Mesodermal cell (in vitro differentiated cells): ENCODE measurements around the gene SLC36A3.
"Not testable (repeated sequence)": the region's sequence is repeated elsewhere in the genome, so short reads cannot be mapped to it uniquely, and the experiment has no call there.

Experiments
- H3K27ac ChIP-seq: 2 replicates; pipeline ENCODE4 v1.7.0; 2013; ENCODE audit warnings: mild to moderate bottlenecking, low read depth, low read length, moderate library complexity; ENCODE audit not compliant: severe bottlenecking
- H3K36me3 ChIP-seq: 2 replicates; pipeline ENCODE4 v1.7.1; 2013; ENCODE audit warnings: mild to moderate bottlenecking, low read length, moderate library complexity; ENCODE audit not compliant: control insufficient read depth, insufficient read depth
- H3K4me1 ChIP-seq: one replicate; pipeline ENCODE4 v1.7.1; 2013; ENCODE audit warnings: mild to moderate bottlenecking, low read length; ENCODE audit not compliant: insufficient read depth, control insufficient read depth, poor library complexity, severe bottlenecking
- H3K4me3 ChIP-seq: 2 replicates; pipeline ENCODE4 v1.7.0; 2013; ENCODE audit warnings: low read length, control low read depth, mild to moderate bottlenecking; ENCODE audit not compliant: insufficient read depth, poor library complexity, severe bottlenecking; ENCODE audit errors: extremely low read depth
- H3K9me3 ChIP-seq: 2 replicates; pipeline ENCODE4 v1.7.1; 2013; ENCODE audit warnings: mild to moderate bottlenecking, low read length, moderate library complexity; ENCODE audit not compliant: control insufficient read depth
- WGBS, 2 experiments: methylation state at CpG; one replicate each; pipeline ENCODE4 v1.1.5; 2013; ENCODE audit warnings: missing lambda C conversion rate in 2 of 2; ENCODE audit not compliant: insufficient coverage in 2 of 2; 5-methylcytosine and 5-hydroxymethylcytosine counted together

The SLC36A3 gene

GRCh38 chr5:151251001-151251551 lies 52.5 kb downstream of the SLC36A3 start:
- 92 to 95% methylated on average over 3 to 4 of the region's 5 CpGs for whole genome bisulfite sequencing, 2 experiments
- Histone ChIP-seq H3K4me1 (no peaks in the 10 kb centered on the region), H3K4me3 (no peak overlapping the region), H3K36me3 (no peaks in the 10 kb centered on the region), H3K9me3 (no peaks in the 10 kb centered on the region), H3K27ac (no peak overlapping the region)

DNA sequence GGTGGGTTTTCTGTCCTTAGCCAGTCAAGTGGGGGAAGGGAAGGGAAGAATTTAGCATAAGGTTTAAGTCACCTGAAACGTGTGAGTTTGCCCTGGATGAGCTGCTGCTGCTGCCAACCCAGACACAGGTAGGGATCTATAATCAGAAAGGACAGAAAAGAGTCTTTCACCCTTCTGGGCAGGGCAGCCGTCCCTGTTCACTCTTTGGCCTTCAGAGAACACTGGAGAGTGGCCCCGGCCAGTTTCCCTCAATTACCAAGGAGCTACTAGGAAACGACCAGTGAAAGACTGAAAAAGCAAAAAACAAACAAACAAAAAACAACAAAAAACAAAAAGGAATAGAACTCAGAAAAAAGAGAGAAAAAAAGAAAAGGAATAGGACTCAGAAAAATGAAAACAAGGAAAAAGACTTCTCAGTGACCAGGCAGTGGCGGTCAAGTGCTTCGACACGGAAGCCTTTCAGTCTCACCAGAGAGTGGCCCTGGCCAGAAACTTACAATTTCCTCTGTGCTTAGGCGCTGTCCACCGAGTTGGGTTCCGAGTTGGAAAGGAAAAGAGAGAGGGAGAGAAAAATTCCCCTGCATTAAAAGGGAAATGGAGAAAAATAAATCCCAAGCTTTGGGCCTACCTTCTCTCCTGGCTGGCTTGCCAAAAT lies 53.1 kb downstream of the SLC36A3 start:
- H3K9me3 ChIP-seq, result no peaks in the 10 kb centered on the region
- H3K27ac ChIP-seq, result no peak overlapping the region
- no peak overlapping the region for H3K4me3 ChIP-seq
- WGBS, 2 experiments, result 72 to 81% methylated on average over 5 to 7 of the region's 10 CpGs
- H3K36me3 ChIP-seq, result no peaks in the 10 kb centered on the region
- H3K4me1 ChIP-seq, result no peaks in the 10 kb centered on the region

GRCh38 chr5:151249281-151249680 lies 54.3 kb downstream of the SLC36A3 start:
- no peaks in the 10 kb centered on the region for H3K36me3 ChIP-seq
- WGBS, 2 experiments, result 68 to 75% methylated on average over 4 of the region's 5 CpGs
- H3K4me3 ChIP-seq, result no peak overlapping the region
- H3K27ac ChIP-seq, result no peak overlapping the region
- no peaks in the 10 kb centered on the region for H3K4me1 ChIP-seq
- no peaks in the 10 kb centered on the region for H3K9me3 ChIP-seq

- H3K4me1 ChIP-seq, result no peaks in the 10 kb centered on the region
- H3K27ac ChIP-seq, result no peak overlapping the region
- 80 to 95% methylated on average over 1 to 2 of the region's 2 CpGs for WGBS, 2 experiments
Observed at GRCh38 chr5:151248651-151249050, 54.9 kb downstream of the SLC36A3 start.

GRCh38 chr5:151245680-151246219 lies 57.8 kb downstream of the SLC36A3 start:
- no peak overlapping the region for H3K27ac ChIP-seq
- H3K4me1 ChIP-seq, result no peaks in the 10 kb centered on the region
- no peaks in the 10 kb centered on the region for H3K9me3 ChIP-seq
- WGBS, 2 experiments, result 100% methylated on average over 1 of the region's 4 CpGs; no CpG with 5 or more reads in 1 of the 2 experiments
- H3K4me3 ChIP-seq, result no peak overlapping the region
- H3K36me3 ChIP-seq, result no peaks in the 10 kb centered on the region

More at GRCh38 chr5:151248651-151249050, 54.9 kb downstream of the SLC36A3 start:
- Histone ChIP-seq H3K9me3 (no peaks in the 10 kb centered on the region), H3K36me3 (no peaks in the 10 kb centered on the region), H3K4me3 (no peak overlapping the region)

DNA sequence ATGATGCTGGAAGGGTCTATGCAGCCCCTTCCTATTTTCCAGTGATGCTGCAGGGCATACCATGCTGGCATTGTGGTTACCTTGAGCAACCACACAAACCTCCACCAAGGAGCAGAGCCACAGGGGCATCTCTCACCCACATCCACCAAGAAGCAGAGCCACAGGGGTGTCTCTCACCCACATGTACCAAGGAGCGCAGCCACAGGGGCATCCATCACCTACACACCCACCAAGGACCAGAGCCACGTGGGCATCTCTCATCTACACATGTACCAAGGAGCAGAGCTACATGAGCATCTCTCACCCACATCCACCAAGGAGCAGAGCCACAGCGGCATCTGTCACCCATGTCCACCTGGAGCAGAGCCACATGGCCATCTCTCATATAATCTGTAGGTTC lies 59.4 kb downstream of the SLC36A3 start:
- H3K27ac ChIP-seq, result no peak overlapping the region
- H3K4me1 ChIP-seq, result no peaks in the 10 kb centered on the region
- no peaks in the 10 kb centered on the region for H3K36me3 ChIP-seq
- H3K4me3 ChIP-seq, result no peak overlapping the region
- H3K9me3 ChIP-seq, result no peaks in the 10 kb centered on the region
- WGBS, 2 experiments, result 94 to 100% methylated on average over 1 to 3 of the region's 3 CpGs

DNA sequence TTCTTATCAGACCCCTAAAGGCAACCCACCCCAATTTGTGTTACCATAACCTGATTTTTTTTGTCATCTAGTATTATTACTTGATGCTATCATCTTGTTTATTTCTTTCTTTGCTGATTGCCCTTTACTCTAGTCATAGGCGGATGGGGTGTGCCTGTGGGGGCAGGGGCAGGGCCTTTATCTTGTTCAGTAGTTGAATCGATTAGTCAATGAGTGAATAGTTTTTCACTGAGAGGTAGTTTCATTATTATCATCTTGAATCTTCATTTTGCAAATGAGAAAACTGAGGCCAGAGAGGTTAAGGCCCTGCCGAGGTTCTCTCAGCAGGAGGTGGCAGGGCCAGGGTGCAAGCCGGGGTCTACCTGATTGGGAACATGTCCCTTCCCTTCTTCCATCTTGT lies 60.0 kb downstream of the SLC36A3 start:
- WGBS, 2 experiments, result 81 to 100% methylated on average over 1 to 2 of the region's 4 CpGs
- H3K9me3 ChIP-seq, result no peaks in the 10 kb centered on the region
- H3K4me3 ChIP-seq, result no peak overlapping the region
- H3K4me1 ChIP-seq, result no peaks in the 10 kb centered on the region
- no peak overlapping the region for H3K27ac ChIP-seq
- H3K36me3 ChIP-seq, result no peaks in the 10 kb centered on the region

- WGBS, 2 experiments, result 93 to 100% methylated on average over 2 to 3 of the region's 4 CpGs
Observed at GRCh38 chr5:151243127-151243526, 60.4 kb downstream of the SLC36A3 start.

DNA sequence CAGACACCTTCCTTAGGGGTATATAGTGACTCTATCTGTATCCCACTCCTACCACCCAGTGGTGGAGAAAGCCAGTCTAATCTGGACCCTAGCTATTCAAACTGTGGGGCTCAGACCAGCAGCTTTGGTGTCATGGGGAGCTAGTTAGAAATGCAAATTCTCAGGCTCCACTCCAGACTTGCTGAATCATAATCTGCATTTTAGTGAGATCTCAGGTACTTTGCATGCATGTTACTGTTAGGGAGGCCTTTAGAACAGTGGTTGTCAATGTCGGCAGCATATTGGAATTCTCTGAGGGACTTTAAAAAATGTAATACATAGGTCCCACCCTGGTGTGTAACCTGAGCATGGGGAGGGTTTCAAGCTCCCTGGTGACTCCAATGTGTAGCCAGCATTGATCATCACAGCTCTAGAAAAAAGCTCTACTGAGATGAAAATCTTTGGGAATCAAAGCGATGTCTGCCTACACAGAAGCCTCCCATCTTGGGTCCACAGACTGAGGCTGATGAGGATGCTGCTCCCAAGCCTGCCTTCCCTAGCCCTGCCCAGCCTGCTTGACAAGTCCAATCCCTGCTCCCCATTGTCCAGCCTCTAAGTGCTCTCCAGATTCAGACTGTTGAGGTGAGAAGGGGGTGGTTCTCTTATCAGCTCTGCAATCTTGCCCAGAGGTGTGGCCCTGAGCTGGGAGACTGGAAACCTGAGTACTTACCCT lies 62.5 kb downstream of the SLC36A3 start:
- Histone ChIP-seq H3K4me1 (no peaks in the 10 kb centered on the region), H3K4me3 (no peak overlapping the region), H3K36me3 (no peaks in the 10 kb centered on the region), H3K27ac (no peak overlapping the region), H3K9me3 (no peaks in the 10 kb centered on the region)
- WGBS, 2 experiments, result 100% methylated on average over 1 to 2 of the region's 2 CpGs

More at GRCh38 chr5:151243127-151243526, 60.4 kb downstream of the SLC36A3 start:
- Histone ChIP-seq H3K4me3 (no peak overlapping the region), H3K36me3 (no peaks in the 10 kb centered on the region), H3K4me1 (no peaks in the 10 kb centered on the region), H3K27ac (no peak overlapping the region), H3K9me3 (no peaks in the 10 kb centered on the region)

GRCh38 chr5:151240268-151240835 lies 63.2 kb downstream of the SLC36A3 start:
- H3K27ac ChIP-seq, H3K4me1 ChIP-seq, H3K9me3 ChIP-seq, H3K4me3 ChIP-seq, H3K36me3 ChIP-seq: not testable (repeated sequence)
- WGBS, 2 experiments, result 86 to 99% methylated on average over 7 to 8 of the region's 10 CpGs
